ENCODE results near the gene BBS4. TPM values are rescaled to one million over a fixed set of nuclear protein-coding genes. Genes with fewer than 3 reads are reported as not detected.
A peak's percentile ranks its signal among the peaks of the same experiment; 100 is the strongest.

BBS4 gene
- total RNA-seq, 1 donor, result 38.0 TPM

DNA sequence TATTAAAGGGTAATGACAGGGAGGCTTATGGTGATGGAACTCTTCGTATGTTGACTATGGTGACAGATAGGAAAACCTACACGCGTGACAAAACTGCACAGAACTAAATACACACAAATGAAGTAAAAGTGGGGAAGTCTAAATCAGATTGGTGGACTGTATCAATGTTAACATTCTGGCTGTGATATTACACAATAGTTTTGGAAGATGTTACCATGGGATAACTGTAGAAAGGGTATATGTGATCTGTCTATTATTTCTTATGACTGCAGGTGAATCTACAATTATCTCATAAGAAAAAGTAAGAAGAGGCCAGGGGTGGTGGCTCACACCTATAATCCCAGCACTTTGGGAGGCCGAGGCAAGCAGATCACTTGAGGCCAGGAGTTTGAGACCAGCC, 9.2 kb upstream of the BBS4 start:
- no peak for DNase-seq (ENCODE audit: insufficient read length, low spot score, missing footprints)
- H3K27ac ChIP-seq (ENCODE audit: low read depth, low read length), result no peak overlapping the region
- H3K4me1 ChIP-seq (ENCODE audit: insufficient read depth, low read length), result no peaks in the 10 kb centered on the region
- no peaks in the 10 kb centered on the region for H4K20me1 ChIP-seq (ENCODE audit: insufficient read depth, low read length)
- H3K79me2 ChIP-seq (ENCODE audit: insufficient read depth, low read length), result no peaks in the 10 kb centered on the region
- TF ChIP-seq, protein P1, sequence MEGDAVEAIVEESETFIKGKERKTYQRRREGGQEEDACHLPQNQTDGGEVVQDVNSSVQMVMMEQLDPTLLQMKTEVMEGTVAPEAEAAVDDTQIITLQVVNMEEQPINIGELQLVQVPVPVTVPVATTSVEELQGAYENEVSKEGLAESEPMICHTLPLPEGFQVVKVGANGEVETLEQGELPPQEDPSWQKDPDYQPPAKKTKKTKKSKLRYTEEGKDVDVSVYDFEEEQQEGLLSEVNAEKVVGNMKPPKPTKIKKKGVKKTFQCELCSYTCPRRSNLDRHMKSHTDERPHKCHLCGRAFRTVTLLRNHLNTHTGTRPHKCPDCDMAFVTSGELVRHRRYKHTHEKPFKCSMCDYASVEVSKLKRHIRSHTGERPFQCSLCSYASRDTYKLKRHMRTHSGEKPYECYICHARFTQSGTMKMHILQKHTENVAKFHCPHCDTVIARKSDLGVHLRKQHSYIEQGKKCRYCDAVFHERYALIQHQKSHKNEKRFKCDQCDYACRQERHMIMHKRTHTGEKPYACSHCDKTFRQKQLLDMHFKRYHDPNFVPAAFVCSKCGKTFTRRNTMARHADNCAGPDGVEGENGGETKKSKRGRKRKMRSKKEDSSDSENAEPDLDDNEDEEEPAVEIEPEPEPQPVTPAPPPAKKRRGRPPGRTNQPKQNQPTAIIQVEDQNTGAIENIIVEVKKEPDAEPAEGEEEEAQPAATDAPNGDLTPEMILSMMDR (IDR thresholded peaks at IDR 0.05; ENCODE audit: extremely low read depth, low read depth, low read length), result no peak
- H3K4me3 ChIP-seq (ENCODE audit: insufficient read depth, low read length), result no peak overlapping the region
- H3K9me3 ChIP-seq (ENCODE audit: low read depth, low read length), result no peaks in the 10 kb centered on the region
- no peak overlapping the region for H2AFZ ChIP-seq (ENCODE audit: low read length)
- no peaks in the 10 kb centered on the region for H3K36me3 ChIP-seq (ENCODE audit: insufficient read depth, low read length)
- peaks cover 44% of the 10 kb centered on the region for H3K27me3 ChIP-seq (ENCODE audit: insufficient read depth, low read length)
- H3K4me2 ChIP-seq (ENCODE audit: insufficient read depth, low read length), result no peak overlapping the region

DNA sequence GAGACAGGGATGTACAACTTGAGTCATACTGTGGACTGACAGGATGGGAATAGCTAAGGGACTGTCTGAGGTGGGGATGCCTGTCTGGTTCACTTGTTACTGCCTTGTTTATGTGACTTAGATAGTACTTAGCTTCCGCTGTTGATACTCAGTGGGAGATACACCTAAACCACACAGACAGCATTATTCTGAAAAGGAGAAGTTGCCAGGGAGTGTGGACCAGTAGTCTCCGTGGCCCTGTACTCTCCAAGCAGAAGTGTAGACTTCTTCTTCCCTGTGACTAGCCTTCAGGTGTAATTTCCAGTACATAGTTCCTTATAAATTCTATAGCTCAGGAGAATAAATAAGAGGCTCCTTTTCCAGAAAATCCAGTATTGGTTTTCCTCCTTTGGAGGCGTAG, 5.1 kb upstream of the BBS4 start:
- TF ChIP-seq, protein P1 (IDR thresholded peaks at IDR 0.05; ENCODE audit: extremely low read depth, low read depth, low read length), result no peak
- Histone ChIP-seq H3K4me1 (ENCODE audit: insufficient read depth, low read length) (peaks cover 6% of the 10 kb centered on the region), H3K9me3 (ENCODE audit: low read depth, low read length) (no peaks in the 10 kb centered on the region), H2AFZ (ENCODE audit: low read length) (no peak overlapping the region), H4K20me1 (ENCODE audit: insufficient read depth, low read length) (no peaks in the 10 kb centered on the region), H3K79me2 (ENCODE audit: insufficient read depth, low read length) (no peaks in the 10 kb centered on the region), H3K4me2 (ENCODE audit: insufficient read depth, low read length) (no peak overlapping the region), H3K36me3 (ENCODE audit: insufficient read depth, low read length) (no peaks in the 10 kb centered on the region), H3K27ac (ENCODE audit: low read depth, low read length) (no peak overlapping the region), H3K27me3 (ENCODE audit: insufficient read depth, low read length) (peaks cover 31% of the 10 kb centered on the region), H3K4me3 (ENCODE audit: insufficient read depth, low read length) (no peak overlapping the region)
- no peak for DNase-seq (ENCODE audit: insufficient read length, low spot score, missing footprints)

DNA sequence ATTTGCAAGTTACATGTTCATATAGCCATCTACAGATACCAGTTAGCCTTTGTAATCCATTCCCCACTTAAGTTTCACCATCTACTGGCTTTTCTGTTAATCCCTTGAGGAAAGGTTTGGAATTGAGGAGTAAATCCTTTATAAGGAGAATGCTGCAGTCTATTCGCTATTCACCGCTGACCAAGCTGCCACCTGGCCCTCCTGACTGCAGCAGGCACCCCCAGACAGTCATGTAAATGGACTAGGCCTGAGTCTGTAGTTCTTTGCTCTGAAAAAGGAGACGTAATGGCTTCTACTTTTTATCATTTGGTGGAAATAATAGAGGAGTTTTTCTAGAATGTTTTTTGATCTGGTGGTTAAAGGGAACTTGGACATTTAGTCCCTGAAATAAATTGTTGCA, 3.2 kb upstream of the BBS4 start:
- Histone ChIP-seq H3K27me3 (ENCODE audit: insufficient read depth, low read length) (peaks cover 30% of the 10 kb centered on the region), H2AFZ (ENCODE audit: low read length) (no peak overlapping the region), H3K4me2 (ENCODE audit: insufficient read depth, low read length) (no peak overlapping the region), H3K4me3 (ENCODE audit: insufficient read depth, low read length) (no peak overlapping the region), H3K4me1 (ENCODE audit: insufficient read depth, low read length) (peaks cover 6% of the 10 kb centered on the region), H3K9me3 (ENCODE audit: low read depth, low read length) (no peaks in the 10 kb centered on the region), H3K27ac (ENCODE audit: low read depth, low read length) (no peak overlapping the region), H3K36me3 (ENCODE audit: insufficient read depth, low read length) (no peaks in the 10 kb centered on the region), H3K79me2 (ENCODE audit: insufficient read depth, low read length) (peaks cover 3% of the 10 kb centered on the region), H4K20me1 (ENCODE audit: insufficient read depth, low read length) (no peaks in the 10 kb centered on the region)
- no peak for DNase-seq (ENCODE audit: insufficient read length, low spot score, missing footprints)
- TF ChIP-seq, protein P1 (IDR thresholded peaks at IDR 0.05; ENCODE audit: extremely low read depth, low read depth, low read length), result no peak

DNA sequence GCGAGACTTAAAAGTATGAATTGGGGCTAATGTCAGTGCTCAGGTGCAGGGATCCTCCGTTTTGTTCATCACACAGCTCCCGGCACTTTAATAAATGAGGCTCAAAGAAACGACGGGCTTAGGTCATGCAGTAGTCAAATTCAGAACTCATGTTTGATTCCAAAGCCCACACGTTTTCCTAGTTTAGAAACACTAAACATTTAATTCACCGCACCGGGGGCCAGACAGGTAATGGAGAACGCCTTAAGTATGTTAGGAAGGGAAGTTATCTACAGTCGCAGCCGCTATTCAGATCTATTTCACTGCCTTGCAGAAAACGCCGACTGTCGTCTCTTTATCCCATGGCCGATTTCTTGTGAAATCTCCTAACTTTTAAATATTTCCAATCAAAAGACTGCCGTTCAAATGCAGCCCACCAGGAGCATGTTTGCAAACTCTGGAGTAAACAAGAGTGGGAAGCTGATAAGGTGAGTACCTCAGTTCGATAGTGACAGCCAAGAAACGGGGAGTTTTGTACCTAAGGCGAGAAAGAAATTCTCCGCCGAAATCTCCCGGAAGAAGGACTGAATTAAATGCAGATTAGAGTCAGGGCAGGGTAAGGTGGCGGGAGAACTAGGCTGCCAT, 594 bp upstream of the BBS4 start:
- Histone ChIP-seq H3K79me2 (ENCODE audit: insufficient read depth, low read length) (peaks cover 19% of the 10 kb centered on the region), H3K27me3 (ENCODE audit: insufficient read depth, low read length) (peaks cover 8% of the 10 kb centered on the region), H3K4me2 (ENCODE audit: insufficient read depth, low read length) (peak overlapping the region; percentile 86), H3K9me3 (ENCODE audit: low read depth, low read length) (no peaks in the 10 kb centered on the region), H4K20me1 (ENCODE audit: insufficient read depth, low read length) (no peaks in the 10 kb centered on the region), H3K27ac (ENCODE audit: low read depth, low read length) (peak overlapping the region; percentile 92), H2AFZ (ENCODE audit: low read length) (peak overlapping the region; percentile 99), H3K4me3 (ENCODE audit: insufficient read depth, low read length) (peak overlapping the region; percentile 89), H3K4me1 (ENCODE audit: insufficient read depth, low read length) (peaks cover 6% of the 10 kb centered on the region), H3K36me3 (ENCODE audit: insufficient read depth, low read length) (no peaks in the 10 kb centered on the region)
- TF ChIP-seq, protein P1 (IDR thresholded peaks at IDR 0.05; ENCODE audit: extremely low read depth, low read depth, low read length), result no peak
- no peak for DNase-seq (ENCODE audit: insufficient read length, low spot score, missing footprints)
